GM04504 (cell line): ENCODE results near the gene MAPK11.

Experiments
- DNase-seq: peaks from one replicate; pipeline ENCODE4 v3.0.0-alpha.2; 2012; ENCODE audit warnings: low read depth

Gene MAPK11

GRCh38 chr22:50224071-50224470 lies 46.1 kb downstream of the MAPK11 start:
- DNase-seq = no peak

GRCh38 chr22:50222508-50222907 lies 47.7 kb downstream of the MAPK11 start:
- DNase-seq = no peak

DNA sequence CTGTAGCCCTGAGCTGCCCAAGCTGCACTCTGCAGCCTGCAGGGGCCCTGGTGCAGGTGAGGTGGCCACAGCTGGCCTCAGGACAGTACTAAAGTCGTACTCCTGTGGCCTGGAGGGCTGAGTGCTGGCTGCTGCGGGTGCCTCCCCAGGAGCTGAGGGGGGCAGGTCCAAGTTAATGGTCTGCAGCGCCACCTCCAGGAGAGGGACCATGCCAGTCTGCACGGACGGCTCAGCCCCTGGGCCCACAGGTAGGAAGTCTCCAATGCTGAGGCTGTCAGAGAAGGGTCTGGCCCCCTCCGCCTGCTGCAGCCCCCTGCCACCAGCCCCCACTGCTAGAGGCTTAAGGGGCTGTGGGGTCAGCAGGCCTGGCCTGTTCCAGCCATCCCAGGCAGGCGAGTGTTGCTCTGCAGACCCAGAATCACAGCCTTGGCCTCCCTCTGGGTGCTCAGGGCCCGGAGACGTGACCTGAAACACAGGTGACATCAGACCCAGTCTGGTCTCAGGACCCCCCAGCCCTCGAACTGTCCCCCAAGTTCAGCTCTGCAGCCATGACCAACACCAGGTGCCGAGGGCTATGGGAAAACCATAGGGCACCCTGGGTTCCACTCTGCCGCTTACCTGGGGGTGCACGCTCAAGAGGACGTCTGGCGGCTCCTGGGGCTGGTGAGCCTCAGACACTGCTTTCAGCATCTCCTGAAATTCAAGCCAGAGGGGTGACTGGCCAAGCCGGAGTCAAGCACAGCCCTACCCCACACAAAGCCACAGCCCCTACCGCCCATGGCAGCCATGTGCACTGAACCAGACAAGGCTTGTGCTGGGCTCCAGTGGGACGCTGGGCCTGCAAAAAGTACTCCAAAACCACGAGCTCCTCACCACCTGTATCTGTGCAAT lies 48.5 kb downstream of the MAPK11 start:
- no peak for DNase-seq

DNA sequence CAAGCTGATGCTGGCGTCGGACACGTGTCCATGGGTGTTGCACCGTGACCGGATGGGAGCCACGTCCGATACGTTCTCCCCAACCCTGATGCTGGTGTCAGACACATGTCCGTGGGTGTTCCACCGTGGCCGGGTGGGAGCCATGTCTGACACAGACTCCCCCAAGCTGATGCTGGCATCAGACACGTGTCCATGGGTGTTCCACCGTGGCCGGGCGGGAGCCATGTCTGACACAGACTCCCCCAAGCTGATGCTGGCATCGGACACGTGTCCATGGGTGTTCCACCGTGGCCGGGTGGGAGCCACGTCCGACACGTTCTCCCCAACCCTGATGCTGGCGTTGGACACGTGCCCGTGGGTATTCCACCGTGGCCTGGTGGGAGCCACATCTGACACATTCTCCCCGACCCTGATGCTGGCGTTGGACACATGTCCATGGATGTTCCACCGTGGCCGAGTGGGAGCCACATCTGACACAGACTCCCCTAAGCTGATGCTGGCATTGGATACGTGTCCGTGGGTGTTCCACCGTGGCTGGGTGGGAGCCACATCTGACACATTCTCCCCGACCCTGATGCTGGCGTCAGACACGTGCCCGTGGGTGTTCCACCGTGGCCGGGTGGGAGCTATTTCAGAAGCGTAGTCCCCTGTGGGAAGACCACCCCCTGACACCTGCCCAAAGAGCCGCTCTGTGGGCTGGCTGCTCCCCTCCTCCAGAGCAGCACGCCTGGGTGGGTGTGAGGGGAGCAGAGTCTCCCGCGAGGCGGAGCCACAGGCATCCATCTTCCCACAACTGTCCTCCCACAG lies 49.4 kb downstream of the MAPK11 start:
- DNase-seq = no peak

- DNase-seq = no peak
Measured at GRCh38 chr22:50219800-50220602, 50.2 kb downstream of the MAPK11 start.

DNA sequence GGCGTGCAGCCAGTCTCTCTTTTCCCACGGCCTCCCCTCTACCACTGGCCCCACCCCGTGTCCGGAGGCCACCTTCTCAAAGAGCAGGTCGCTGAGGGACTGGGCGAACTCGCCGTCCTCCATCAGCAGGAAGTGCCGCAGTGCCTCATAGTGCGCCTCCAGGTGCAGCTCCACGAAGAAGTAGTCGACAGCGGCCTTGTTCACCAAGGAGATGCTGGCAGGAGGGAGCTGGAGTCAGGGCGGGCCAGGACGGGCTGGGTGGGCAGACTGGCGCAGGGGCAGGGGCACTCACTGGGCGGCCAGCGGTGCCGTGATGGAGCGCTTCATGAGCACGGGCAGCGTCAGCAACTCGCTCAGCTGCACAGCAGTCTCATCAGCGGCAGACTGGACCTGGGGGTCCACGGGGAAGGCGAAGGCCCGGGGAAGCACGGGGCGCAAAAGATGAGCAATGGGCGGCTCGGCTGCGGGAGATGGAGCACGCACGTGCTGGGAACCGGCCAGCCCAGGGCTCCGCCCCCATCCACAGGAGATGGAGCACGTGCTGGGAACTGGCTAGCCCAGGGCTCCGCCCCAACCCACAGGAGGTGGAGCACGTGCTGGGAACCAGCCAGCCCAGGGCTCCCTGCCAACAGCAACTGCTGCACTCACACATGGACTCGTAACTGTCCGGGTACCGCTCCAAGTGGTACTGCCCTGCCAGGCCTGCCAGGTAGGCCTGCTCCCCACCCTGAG lies 51.0 kb downstream of the MAPK11 start:
- DNase-seq = no peak

- DNase-seq = no peak
Measured at GRCh38 chr22:50218153-50218995, 51.8 kb downstream of the MAPK11 start.

DNA sequence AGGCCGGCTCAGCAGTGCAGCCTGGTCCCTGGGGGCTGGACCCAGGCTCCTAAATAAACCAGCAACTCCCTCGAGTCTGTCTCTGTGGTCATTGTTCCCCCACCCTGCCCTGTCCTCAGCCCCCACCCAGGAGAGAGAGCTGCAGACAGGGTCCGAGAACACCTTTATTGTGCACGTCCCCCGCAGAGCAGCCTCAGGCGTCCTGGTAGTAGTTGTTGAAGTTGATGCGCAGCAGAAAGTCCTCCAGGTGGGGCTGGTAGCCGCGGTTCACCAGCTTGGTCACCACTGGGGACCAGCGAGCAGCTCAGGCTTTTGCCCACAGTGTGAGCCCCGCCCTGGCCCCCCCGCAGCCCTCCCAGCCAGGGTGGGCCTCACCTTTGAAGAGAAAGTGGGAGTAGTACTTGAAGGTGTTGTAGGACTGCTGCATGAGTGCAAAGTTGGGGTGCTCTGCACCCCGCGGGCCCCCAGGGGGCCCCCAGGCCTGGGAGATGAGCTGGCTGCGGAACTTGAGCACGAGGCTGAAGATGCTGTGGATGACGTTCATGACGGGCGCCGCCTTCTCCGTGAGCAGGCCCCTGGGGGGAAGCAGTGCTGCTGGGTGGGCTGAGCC lies 52.5 kb downstream of the MAPK11 start:
- no peak for DNase-seq

GRCh38 chr22:50216684-50217520 lies 53.3 kb downstream of the MAPK11 start:
- no peak for DNase-seq

DNA sequence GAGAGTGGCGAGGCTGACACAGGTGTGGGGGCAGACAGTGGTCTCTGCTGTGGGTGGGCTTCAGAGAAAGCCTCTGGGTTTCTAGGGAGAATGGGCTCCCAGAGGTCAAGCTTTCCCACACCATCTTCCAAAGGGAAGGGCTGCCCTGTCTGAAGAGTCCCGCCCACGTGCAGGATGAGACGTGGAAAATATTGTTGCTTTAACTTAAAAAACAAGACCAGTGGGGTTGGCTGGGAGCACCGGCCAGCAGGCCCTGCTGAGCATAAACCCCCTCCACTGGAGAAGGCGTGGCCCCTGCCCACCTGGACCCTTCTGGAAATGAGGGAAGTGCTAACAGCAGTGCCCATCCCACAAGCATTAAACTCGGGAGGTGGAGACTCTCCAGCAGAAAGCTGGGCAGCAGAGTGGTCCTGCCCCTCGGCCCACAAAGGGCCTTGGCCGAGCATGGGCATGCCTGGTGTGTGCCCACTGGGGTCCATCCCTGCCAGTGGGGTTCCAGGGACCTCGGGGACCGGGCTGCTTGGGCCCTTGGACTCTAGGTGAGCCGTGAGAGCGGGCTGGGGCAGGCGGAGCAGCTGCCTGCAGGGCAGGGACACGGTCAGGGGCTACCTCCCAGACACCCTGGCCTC lies 54.0 kb downstream of the MAPK11 start:
- DNase-seq = no peak

DNA sequence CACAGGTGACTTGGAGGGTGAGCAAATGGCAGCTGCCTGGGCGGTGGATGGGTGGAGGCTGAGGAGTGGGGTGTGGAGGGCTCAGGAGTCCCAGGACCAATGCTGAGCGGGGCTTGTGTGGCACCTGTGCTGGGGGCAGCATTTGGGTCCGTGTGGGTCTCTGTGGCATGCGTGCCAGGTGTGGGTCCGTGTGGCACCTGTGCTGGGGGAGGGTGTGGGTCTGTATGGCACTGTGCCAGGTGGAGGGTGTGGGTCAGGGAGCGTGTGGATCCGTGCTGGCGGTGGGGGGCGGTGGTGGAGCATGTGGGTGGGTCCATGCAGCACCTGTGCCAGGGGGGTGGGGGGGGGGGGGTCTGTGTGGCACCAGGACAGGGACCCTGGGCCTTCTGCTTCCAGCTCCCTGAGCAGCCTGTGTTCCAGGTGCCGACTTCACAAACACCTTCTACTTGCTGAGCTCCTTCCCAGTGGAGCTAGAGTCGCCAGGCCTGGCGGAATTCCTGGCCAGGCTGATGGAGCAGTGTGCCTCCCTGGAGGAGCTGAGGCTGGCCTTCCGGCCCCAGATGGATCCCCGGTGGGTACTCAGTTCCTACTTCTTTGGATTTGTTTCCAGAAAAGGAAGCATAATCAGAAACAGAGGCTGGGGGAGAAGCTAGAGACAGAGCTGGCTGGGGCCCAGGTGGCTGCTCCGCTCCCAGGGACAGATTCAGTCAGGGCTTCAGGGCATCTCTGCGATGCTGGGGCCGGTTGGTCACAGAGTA lies 54.7 kb downstream of the MAPK11 start:
- DNase-seq = no peak
